Measurements from ENCODE around the gene CSTPP1.
A peak's percentile ranks its signal among the peaks of the same experiment; 100 is the strongest.
"Not testable (repeated sequence)": the region's sequence is repeated elsewhere in the genome, so short reads cannot be mapped to it uniquely, and the experiment has no call there.

CSTPP1 gene

DNA sequence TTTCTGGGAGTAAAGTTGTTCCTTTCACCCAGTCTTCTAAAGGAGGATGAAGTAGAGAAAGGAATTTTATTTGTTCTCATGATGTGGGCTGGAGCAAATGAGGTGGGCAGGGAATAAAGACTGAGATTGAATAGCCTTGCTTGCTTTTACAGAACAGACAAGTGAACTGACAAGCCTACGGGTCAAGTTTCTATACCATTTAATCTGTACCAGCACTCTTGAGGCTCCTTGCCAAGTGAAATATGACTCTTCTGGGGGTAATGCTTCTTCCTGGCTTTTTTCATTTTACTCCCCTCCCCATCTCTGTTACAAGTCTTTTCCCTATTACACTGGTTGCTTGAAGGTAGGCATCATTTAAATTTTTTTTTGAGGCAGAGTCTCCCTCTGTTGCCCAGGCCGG lies 54.8 kb downstream of the CSTPP1 start:
- DNase-seq (ENCODE audit: low spot score): no peak

DNA sequence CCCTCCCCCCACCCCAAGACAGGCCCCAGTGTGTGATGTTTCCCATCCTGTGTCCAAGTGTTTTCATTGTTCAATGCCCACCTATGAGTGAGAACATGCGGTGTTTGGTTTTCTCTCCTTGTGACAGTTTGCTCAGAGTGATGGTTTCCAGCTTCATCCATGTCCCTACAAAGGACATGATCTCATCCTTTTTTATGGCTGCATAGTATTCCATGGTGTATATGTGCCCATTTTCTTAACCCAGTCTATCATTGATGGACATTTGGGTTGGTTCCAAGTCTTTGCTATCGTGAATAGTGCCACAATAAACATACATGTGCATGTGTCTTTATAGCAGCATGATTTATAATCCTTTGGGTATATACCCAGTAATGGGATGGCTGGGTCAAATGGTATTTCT lies 55.8 kb downstream of the CSTPP1 start:
- DNase-seq (ENCODE audit: low spot score): not testable (repeated sequence)

DNA sequence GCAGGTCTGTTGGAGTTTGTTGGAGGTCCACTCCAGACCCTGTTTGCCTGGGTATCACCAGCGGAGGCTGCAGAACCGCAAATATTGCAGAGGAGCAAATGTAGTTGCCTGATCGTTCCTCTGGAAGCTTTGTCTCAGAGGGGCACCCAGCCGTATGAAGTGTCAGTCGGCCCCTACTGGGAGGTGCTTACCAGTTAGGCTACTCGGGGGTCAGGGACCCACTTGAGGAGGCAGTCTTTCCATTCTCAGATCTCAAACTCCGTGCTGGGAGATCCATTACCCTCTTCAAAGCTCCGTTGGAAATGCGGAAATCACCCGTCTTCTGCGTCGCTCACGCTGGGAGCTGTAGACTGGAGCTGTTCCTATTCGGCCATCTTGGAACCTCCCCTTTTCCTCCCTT lies 61.2 kb downstream of the CSTPP1 start:
- not testable (repeated sequence) for DNase-seq (ENCODE audit: low spot score)

DNA sequence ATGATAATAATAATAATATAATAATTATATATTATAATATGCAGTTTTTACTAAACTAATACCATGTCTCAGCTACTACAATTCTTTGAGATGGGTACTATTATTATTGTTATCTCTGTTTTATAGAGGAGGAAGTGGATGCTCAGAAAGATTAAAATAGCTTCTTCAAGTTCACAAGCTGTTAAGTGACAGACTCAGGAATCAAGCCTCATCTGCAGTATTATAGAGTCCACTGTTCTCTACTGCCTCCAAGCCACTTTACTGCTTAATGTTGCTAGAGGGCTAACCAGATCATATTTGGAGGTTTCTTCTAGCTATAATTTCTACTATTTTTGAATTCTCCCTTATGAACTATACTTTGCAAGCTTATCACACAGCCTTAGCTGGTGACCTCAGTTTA lies 62.7 kb downstream of the CSTPP1 start:
- DNase-seq (ENCODE audit: low spot score): no peak

DNA sequence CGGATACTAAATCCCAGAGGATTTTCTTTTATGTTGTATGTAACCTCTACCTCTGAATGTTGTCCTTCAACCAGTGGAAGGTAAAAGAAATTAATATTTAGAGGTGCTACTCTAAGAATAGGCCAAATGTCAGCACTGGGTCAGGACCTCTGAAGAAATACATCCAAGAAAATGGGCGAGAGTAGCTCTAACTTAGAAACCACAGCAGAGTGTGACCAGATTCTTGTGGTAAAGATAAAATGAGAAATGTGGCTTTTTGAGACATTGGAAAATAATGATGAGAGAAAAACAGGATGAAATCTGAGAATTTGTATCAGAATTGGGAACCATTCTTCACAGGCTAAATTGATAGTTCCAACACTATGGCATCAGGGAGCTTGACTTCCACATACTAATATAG lies 63.5 kb downstream of the CSTPP1 start:
- no peak for DNase-seq (ENCODE audit: low spot score)

DNA sequence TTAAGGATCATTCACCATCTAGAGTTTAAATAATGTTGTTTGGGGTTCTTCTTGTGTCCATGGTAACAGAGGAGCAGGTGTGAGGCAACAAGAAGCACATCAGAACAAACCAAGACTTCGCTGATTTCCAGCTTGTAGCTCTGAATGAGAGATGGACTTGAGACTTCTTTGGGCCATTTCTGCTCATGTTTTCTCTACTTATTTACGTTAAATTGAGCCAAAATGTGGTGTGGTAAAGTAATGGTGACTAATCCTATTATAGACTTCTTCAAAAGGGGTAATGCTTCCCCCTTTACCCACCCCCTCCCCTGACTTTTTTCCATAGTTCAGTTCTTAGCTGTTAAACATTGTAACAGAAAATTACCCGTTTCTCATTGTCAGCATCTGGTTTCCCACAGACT lies 65.2 kb downstream of the CSTPP1 start:
- no peak for DNase-seq (ENCODE audit: low spot score)

DNA sequence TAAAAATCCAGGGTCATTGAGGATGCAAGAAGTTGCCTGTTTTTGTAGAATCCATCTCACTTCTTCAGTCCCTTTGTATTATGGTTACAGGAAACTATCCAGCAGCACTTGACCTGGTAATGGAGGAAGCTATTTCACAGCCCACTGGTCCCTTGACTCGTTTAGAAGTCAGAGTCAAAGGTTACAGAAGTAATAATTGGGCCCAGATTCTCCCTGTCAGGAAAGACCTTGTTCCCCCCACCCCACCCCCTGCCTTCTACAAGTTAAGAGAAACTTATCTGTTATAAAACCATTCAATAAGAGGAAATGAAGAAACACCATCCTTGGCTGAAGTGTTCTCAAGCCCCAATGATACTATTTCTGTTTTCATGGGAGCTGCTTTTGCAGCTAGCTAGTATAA lies 65.8 kb downstream of the CSTPP1 start:
- DNase-seq (ENCODE audit: low spot score): no peak

DNA sequence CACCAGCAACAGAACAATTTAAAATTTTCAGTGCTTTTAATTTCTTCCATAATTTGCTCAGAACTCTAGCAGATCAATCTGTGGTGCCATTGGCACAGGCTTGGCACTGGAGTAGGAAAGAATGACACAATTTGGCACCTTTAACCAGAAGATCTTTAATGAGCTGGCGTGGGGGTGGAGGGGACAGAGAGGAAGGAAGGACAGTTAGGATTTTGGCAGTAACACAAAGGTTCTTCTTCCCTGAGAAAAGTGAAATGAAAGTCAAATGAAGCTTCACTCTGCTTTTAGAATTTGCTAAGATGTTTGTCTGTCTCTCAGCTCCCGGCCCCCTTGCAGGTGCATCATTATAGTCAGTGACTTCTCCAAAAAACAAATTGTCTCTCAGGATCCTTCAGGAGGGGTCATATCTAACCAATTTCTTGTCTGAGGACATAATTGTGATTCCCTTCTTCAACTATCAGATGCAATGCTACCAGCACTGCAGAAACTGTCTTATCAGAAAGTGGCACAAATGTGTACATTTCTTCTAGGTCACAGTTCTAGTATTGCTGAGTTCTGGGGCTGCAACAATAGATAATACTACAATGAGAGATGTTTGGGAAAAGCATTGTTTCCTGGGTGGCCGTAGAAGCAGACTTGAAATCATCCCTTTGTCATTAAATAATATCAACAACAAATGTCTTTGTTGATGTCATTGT lies 66.8 kb downstream of the CSTPP1 start:
- DNase-seq (ENCODE audit: low spot score): no peak

DNA sequence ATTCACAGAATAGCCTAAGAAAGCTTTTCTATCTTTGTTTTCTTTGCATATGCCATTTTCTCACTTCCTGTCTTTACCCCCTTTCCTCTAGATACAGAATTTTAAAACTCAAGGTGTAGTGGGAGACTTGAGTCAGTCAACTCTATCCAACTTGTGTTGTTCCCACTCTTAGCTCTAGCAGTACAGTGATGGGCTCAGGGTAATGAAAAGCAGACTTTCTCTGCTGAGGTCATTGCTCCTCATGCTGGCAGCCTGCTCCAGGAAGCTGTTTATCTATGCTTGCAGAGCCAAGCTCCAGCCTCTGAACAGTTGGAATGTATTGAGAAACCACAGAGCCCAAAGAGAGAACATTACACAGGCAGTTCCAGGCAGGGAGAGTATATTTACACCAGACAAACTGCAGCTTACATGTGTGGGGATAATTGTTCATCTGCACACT lies 68.1 kb downstream of the CSTPP1 start:
- peak; percentile 84 for DNase-seq (ENCODE audit: low spot score)

DNA sequence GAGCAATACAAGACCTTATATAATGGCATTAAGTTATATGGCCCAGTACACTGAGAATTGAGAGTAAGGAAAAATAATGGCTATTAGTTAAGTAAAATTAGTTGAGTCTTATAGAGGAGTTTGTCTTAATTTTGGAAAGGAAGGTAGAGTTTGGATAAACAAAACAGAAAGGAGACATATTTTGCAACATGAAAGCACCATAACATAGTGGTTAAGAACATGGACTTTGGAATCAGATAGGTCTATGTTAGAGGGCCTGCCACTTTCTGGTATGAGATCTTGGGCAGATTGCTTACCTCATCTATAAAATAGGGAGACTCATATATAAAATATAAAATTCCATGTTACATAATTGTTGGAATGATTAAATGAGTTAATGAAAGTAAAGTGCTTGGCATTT lies 68.9 kb downstream of the CSTPP1 start:
- DNase-seq (ENCODE audit: low spot score): no peak

DNA sequence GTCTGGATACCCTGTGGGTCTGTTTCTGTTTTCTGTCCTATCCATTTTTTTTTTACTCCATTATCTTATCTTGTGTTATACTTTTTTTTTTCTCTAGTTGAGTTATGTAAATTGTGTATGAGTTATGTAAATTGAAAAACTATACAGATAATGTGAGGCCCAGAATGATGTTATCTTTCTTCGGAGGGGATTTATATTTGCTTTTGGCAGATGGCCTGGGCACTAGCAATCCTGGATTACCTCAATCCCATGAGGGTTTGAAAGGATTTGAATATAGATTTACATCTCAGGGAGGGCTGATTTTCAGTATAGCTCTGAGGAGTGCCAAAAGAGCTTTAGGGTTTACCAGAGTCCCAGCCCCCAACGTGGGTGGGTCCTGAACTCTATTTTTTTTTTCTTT lies 71.0 kb downstream of the CSTPP1 start:
- DNase-seq (ENCODE audit: low spot score): no peak

DNA sequence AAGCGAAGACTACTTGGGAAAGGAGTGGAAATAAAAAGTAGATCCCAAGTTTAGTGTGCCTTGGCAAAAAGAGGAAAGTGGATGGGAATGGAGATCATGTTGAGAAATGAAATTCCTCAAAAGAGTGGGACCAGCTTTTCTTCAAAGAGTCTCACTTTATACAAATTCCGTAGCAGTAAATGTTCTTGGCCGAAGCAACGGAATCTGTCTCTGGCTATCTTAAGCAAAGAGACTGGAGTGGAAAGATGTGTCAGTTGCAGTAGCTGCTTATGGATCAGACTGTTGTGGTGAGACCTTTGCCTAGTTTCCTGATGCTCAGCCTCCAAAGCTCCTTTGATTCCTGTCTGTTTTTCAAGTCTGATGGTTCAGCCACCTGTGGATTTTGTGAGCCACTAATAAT lies 73.6 kb downstream of the CSTPP1 start:
- peak; percentile 7 for DNase-seq (ENCODE audit: low spot score)

DNA sequence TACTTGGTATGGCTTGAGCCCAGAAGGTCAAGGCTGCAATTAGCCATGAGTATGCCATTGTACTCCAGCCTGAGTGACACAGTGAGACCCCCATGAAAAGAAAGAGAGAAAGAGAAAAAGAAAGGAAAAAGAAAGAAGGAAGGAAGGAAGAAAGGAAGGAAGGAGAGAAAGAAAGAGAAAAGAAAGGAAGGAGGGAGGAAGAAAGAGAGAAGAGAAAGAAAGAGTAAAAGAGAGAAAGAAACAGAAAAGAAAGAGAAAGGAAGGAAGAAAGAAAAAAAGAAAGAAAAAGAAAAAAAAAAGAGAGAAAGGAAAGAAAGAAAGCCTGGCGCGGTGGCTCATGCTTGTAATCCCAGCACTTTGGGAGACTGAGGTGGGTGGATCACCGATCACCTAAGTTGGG lies 77.5 kb downstream of the CSTPP1 start:
- DNase-seq (ENCODE audit: low spot score): no peak

DNA sequence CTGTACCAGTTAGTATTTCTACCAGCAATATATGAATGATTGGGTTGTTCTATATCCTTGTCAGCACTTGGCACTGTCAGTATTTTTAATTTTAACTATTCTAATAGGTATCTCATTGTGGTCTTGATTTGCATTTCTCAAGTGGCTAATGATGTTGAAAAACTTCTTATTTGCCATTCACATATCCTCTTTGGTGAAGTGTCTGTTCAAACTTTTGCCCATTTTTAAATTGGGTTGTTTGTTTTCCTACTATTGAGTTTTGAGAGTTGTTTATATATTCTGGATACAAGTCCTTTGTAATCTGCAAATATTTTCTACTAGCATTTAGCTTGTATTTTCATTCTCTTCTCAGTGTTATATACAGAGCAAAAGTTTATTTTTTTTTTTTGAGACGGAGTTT lies 82.1 kb downstream of the CSTPP1 start:
- no peak for DNase-seq (ENCODE audit: low spot score)

DNA sequence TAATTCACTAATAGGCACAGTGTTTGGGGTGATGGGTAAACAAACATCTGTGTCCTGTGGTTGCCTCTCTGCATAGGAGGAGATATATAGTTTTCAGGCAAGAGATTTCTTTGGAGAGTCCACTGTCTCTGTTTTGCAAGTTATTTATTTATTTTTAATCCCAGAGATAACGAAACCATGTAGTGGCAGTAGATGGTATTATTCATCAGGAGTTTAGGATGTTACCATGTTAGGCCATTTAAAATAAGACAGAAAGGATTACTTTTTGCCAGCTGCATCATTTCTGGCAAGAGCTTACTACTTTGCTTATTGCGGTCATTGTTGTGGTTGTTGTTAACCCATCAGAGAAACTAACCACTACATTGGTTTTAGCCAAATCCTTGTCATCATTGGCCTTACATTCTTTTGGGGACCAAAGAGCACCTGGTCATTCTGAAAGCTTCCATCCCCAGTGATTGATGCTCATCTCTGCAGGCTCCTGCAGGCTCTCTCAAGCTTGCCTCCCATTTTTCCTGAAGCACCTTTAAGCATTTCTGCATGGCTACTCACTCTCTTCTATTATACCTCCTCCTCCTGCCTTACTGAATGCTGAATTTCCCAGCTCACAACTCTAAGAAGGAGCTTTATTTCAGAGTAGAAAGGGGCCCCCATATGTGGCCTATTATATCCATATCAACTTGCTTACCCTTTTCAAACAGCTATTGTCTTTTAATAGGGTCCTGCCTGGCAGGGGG lies 84.4 kb downstream of the CSTPP1 start:
- DNase-seq (ENCODE audit: low spot score): no peak

DNA sequence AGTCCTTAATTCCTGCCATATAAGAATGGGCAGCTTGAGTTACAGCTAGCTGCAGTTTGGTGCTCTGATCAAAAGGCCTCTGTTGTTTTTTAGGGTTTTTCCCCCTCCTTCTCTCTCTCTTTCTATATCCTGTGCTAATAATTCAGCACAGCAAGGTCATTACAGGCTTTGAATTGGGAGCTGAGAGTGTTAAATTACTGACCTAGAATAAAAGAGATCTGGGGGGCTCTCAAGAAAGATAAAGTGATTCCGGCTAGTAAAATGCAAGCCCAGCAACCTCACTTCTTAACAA lies 84.9 kb downstream of the CSTPP1 start:
- DNase-seq (ENCODE audit: low spot score): no peak

DNA sequence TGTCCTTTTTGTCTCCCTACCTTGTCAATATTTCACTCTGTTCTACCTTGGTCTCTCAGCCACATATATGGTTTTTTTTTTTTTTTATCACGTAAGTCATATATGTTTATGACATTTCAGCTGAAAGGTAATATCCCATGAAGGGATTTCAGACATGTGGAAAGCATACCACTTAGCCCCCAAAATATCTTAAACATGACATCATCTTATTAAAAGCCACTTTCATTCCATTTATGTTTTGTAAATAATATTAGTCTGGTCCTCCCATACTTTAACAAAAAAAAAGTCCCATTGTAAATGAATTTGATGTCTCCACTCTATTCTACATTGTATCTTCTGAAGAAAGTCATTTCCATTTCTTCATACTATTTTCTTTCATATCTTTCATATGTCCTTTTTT lies 85.4 kb downstream of the CSTPP1 start:
- DNase-seq (ENCODE audit: low spot score): no peak

DNA sequence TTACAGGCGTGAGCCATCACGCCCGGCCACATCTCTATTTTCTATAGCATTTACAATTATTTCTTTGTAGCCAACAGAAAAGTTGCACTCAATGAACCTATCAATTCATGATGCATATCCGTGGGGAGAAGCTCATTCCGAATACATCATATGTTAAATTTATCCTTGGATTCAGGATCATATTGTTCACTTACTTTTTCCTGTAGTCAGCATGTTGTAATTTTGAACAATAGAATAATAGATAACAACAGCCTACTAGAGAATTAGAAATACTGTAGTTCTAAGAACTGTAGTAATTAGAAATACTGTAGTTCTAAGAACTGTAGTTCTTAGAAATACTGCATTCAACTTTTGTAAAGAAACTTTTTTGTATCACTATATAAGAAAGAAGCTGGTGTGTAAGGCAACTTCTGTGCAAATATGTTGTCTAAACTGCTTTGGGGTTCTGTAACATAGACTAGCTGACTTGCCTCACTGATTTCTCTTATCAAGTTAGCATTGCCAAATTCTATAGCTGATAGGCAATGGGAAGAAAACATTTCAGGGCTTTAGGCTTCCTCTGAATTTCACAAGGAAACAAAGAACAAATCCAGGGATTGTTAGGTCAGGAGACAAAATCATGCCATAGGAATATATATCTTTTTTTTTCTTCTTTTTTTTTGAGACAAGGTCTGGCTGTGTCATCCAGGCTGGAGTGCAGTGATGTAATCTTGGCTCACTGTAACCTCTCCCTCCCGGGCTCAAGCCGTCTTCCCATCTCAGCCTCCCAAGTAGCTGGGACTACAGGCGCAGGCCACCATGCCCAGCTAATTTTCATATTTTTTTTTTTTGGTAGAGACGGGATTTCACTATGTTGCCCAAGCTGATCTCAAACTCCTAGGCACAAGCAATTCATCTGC lies 91.9 kb downstream of the CSTPP1 start:
- no peak for DNase-seq (ENCODE audit: low spot score)

DNA sequence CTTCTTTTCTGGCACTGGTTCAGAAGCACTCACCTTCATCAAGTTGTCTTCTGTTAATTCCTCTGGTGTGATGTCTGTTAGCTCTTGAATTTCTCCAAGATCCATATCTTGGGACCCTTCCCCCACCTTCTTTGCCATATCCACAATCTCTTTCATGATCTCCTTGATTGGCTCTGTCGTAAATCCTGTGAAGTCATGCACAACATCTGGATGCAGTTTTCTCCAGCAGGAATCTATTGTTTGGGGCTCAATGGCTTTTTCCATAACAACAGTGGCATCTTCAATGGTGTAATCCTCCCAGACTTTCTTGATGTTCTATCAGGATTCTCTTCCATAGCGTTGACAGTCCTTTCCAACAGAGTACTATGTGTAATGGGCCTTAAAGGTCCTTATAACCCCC lies 96.9 kb downstream of the CSTPP1 start:
- no peak for DNase-seq (ENCODE audit: low spot score)

DNA sequence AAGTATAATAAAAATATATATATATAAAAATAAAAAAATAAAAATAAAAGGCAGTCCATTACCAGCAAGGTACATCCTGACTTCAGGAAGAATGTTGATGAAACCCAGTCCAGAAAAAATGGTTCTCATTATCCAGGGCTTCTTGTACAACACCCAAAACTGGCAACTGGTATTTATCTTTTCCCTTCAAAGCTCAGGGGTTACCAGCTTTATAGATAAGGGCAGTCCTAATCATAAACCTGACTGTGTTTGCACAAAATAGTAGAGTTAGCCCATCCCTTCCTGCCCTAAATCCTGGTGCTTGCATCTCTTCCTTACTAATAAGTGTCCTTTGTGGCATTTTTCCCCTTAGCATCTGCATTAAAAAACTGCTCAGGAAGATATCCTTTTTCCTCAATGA lies 97.5 kb downstream of the CSTPP1 start:
- DNase-seq (ENCODE audit: low spot score): no peak

DNA sequence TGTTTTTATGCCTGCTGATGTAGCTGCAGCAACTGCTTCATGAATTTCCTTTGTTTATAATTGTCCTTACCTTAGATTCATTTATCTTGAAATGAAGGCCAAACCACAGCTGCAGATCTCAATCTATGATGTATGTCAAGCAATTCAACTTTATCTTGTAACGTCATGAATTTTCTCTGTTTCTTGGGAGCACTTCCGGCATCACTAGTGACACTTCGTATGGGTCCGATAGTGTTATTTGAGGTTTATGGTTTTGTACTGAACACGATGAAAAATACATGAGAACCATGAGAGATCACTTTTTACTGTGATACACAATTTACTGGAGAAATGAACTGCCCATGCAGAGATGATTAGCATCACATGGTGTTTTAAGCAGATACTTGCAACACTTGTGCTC lies 98.5 kb downstream of the CSTPP1 start:
- no peak for DNase-seq (ENCODE audit: low spot score)

DNA sequence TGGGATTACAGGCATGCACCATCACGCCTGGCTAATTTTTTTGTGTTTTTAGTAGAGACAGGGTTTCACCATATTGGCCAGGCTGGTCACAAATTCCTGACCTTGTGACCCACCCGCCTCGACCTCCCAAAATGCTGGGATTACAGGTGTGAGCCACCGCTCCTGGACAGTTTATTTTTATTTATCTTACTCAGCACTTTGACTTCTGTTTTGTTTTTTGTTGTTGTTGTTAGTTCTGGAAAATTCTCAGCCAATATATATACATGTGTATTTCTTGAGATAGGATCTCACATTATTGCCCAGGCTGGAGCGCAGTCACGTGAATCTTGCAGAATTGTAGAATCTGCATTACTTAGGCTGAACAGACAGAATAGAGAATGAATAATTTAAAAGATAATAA lies 107.6 kb downstream of the CSTPP1 start:
- no peak for DNase-seq (ENCODE audit: low spot score)

DNA sequence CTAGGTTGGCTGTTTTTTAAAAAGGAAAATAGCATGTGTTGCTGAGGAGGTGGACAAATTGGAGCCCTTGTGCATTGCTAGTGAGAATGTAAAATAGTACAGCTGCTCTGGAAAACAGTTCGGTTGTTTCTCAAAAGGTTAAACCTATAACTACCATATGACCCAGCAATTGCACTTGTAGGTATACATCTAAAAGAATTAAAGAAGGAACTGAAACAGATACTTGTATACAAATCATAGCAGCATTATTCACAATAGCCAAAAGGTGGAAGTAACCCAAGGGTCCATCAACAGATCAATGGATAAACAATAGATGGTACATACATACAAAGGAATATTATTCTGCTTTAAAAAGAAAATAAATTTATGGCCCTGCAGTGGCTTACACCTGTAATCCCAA lies 111.4 kb downstream of the CSTPP1 start:
- DNase-seq (ENCODE audit: low spot score): no peak
